ENCODE results near the gene RAB17. TPM values are rescaled to one million over a fixed set of nuclear protein-coding genes. Genes with fewer than 3 reads are reported as not detected.

Gene RAB17
- total and polyA plus RNA-seq, 10 of the 15 experiments (the other 5 are each of a cell fraction or from before 2014, with no cell fraction given), result 0.07 to 1.4 (median 0.28) TPM; not detected in 3

- TF ChIP-seq JUND (IDR thresholded peaks at IDR 0.05; ENCODE audit: low read depth, low read length) (no peak), SREBF2 (IDR thresholded peaks at IDR 0.05; ENCODE audit: low read length) (no peak)
These were observed 39.4 kb downstream of the RAB17 start (continued) for GRCh38 chr2:237551071-237551574.

GRCh38 chr2:237549643-237550415 lies 40.7 kb downstream of the RAB17 start:
- ChIA-PET RAD21 (ENCODE audit: unreplicated experiment) (interaction anchor here (1.5 kb wide), 1 partner anchor 37 kb away, joined by 6 read pairs; no protein-coding TSS in a partner anchor), POLR2A (no interaction called here), SMC1A (ENCODE audit: uncharacterized antibody, unreplicated experiment) (interaction anchor here (1.2 to 3.0 kb wide), 4 partner anchors 8 to 23 kb away, joined by 3 to 11 read pairs (median 6); no protein-coding TSS in a partner anchor), CTCF (interaction anchor here (1.6 kb wide), 3 partner anchors 8 to 22 kb away, joined by 3 to 10 read pairs (median 6); no protein-coding TSS in a partner anchor)
- H2AFZ ChIP-seq (ENCODE audit: control insufficient read depth, low read depth, low read length), result no peak overlapping the region
- BruUV-seq (replicated peaks), result no TSS peak
- no peak overlapping the region for H3K27ac ChIP-seq (ENCODE audit: control insufficient read depth, insufficient read depth)
- H3K36me3 ChIP-seq (ENCODE audit: control insufficient read depth in 2 of 2, insufficient read depth in 2 of 2, low read length in 1 of 2), result no peaks in the 10 kb centered on the region
- intact Hi-C loops (cut with micrococcal nuclease; ENCODE audit: unreplicated experiment), result no loop called here
- in situ Hi-C loops (cut with MboI), result no loop called here
- no peak overlapping the region for H3K4me2 ChIP-seq (ENCODE audit: control insufficient read depth, insufficient read depth)
- H3K9ac ChIP-seq (ENCODE audit: control insufficient read depth, insufficient read depth, low read length), result no peak overlapping the region
- no peaks in the 10 kb centered on the region for H3K4me1 ChIP-seq (ENCODE audit: control insufficient read depth, insufficient read depth, low read length)
- H3K9me3 ChIP-seq (replicated peaks; ENCODE audit: control insufficient read depth, insufficient read depth, low read length), result peaks cover 6% of the 10 kb centered on the region; the same call in 2 of the 3 replicates
- H3K79me2 ChIP-seq (ENCODE audit: control insufficient read depth, insufficient read depth, low read length), result no peaks in the 10 kb centered on the region
- DNase-seq (ENCODE audit: low read depth, low spot score), result no peak
- H4K20me1 ChIP-seq (ENCODE audit: control insufficient read depth, insufficient read depth), result no peaks in the 10 kb centered on the region
- no peak for ATAC-seq
- H3K4me3 ChIP-seq, result no peak overlapping the region
- FAIRE-seq, result no peak
- peaks cover 0 to 1% of the 10 kb centered on the region in 2 experiments; a peak in 1 of 4 replicates for H3K27me3 ChIP-seq (replicated peaks in 1 of 2; ENCODE audit: control insufficient read depth in 2 of 2, insufficient read depth in 2 of 2, low read length in 1 of 2)
- no peak for TF ChIP-seq SUPT20H (IDR thresholded peaks at IDR 0.05; ENCODE audit: borderline replicate concordance, control insufficient read depth, low read depth, low read length)
- no peak for TF ChIP-seq HDAC2 (IDR thresholded peaks at IDR 0.05)
- TF ChIP-seq CEBPZ (IDR thresholded peaks at IDR 0.05; ENCODE audit: low read depth, low read length), result no peak
- TF ChIP-seq ZBTB40 (IDR thresholded peaks at IDR 0.05; ENCODE audit: borderline replicate concordance), result no peak
- TF ChIP-seq SP1 (IDR thresholded peaks at IDR 0.05; ENCODE audit: low read depth, low read length), result no peak
- no peak for TF ChIP-seq SIN3A (IDR thresholded peaks at IDR 0.05; ENCODE audit: low read depth, low read length)
- TF ChIP-seq MEF2B (IDR thresholded peaks at IDR 0.05; ENCODE audit: partially characterized antibody, poor library complexity, severe bottlenecking), result no peak
- TF ChIP-seq YBX1 (IDR thresholded peaks at IDR 0.05), result no peak
- no peak for TF ChIP-seq IRF3 (IDR thresholded peaks at IDR 0.05)
- 47% methylated on average over 17 of the region's 17 CpGs for WGBS (ENCODE audit: insufficient coverage, insufficient replicate concordance, low lambda C conversion rate, missing lambda C conversion rate)

Measured in GM12878 (cell line).